ENCODE results near the gene NFATC2. TPM values are rescaled to one million over a fixed set of nuclear protein-coding genes. Genes with fewer than 3 reads are reported as not detected.

The NFATC2 gene
- total RNA-seq, 1 experiment from 2014 or later: 0.07 TPM

DNA sequence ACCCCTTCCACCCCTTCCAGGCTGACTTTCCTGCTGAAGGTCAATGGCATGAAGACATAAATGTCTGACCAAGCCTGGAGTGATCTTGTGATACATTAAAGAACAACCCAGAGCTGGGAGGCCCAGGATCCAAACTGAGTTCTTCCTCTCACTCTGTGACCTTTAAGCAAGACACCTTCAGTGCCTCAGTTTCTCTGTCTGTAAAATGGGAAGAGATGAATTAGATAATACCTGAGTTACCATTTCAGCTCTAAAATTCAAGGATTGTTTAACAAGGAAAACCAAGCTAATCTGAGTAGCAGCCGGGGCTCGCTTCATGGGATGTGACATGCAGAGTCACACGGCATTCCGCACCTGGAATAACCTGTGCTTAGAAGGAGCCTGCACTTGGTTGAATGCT, 7.0 kb upstream of the NFATC2 start:
- Mint-ChIP-seq H3K9me3 (ENCODE audit: unreplicated experiment) (peaks cover 8% of the 10 kb centered on the region), H3K36me3 (ENCODE audit: insufficient read depth, unreplicated experiment) (no peaks in the 10 kb centered on the region), H3K27ac (ENCODE audit: low read depth, unreplicated experiment) (no peak overlapping the region), H3K4me1 (ENCODE audit: insufficient read depth, unreplicated experiment) (peaks cover 8% of the 10 kb centered on the region), H3K27me3 (ENCODE audit: insufficient read depth, unreplicated experiment) (peaks cover 55% of the 10 kb centered on the region), H3K4me3 (ENCODE audit: unreplicated experiment) (no peak overlapping the region)
- TF ChIP-seq, protein P1, sequence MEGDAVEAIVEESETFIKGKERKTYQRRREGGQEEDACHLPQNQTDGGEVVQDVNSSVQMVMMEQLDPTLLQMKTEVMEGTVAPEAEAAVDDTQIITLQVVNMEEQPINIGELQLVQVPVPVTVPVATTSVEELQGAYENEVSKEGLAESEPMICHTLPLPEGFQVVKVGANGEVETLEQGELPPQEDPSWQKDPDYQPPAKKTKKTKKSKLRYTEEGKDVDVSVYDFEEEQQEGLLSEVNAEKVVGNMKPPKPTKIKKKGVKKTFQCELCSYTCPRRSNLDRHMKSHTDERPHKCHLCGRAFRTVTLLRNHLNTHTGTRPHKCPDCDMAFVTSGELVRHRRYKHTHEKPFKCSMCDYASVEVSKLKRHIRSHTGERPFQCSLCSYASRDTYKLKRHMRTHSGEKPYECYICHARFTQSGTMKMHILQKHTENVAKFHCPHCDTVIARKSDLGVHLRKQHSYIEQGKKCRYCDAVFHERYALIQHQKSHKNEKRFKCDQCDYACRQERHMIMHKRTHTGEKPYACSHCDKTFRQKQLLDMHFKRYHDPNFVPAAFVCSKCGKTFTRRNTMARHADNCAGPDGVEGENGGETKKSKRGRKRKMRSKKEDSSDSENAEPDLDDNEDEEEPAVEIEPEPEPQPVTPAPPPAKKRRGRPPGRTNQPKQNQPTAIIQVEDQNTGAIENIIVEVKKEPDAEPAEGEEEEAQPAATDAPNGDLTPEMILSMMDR (IDR thresholded peaks at IDR 0.05; ENCODE audit: unreplicated experiment): no peak
- CTCF ChIA-PET: interaction anchor here (0.6 to 0.7 kb wide), 3 partner anchors 10 to 253 kb away, joined by 3 read pairs; no protein-coding TSS in a partner anchor
- intact Hi-C loops (cut with micrococcal nuclease): no loop called here
- POLR2A ChIA-PET: no interaction called here
- no TSS peak for BruUV-seq (replicated peaks)
- DNase-seq (ENCODE audit: unreplicated experiment): no peak

DNA sequence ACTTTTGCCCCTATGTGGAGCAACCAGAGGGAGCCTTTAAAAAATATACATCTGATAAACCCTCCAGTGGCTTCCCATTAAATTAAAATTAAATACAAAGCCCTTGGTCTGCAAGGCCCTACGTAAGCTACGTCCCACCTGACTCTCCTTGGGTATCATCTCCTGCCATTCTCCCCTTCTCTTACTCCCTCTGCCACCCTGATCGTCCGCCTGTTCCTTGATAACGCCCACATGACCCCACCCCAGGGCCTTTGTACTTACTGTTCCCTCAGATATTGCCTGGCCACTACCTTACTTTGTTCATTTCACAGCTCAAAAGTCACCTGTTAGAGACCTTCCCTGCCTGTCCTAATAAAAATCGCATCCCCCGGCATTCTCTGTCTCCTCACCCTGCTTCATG, 5.4 kb upstream of the NFATC2 start:
- peaks cover 8% of the 10 kb centered on the region for H3K9me3 Mint-ChIP-seq (ENCODE audit: unreplicated experiment)
- intact Hi-C loops (cut with micrococcal nuclease): no loop called here
- no peak overlapping the region for H3K27ac Mint-ChIP-seq (ENCODE audit: low read depth, unreplicated experiment)
- ChIA-PET POLR2A (no interaction called here), CTCF (no interaction called here)
- no TSS peak for BruUV-seq (replicated peaks)
- H3K4me1 Mint-ChIP-seq (ENCODE audit: insufficient read depth, unreplicated experiment): no peaks in the 10 kb centered on the region
- peaks cover 60% of the 10 kb centered on the region for H3K27me3 Mint-ChIP-seq (ENCODE audit: insufficient read depth, unreplicated experiment)
- TF ChIP-seq, protein P1 (IDR thresholded peaks at IDR 0.05; ENCODE audit: unreplicated experiment): no peak
- H3K4me3 Mint-ChIP-seq (ENCODE audit: unreplicated experiment): no peak overlapping the region
- DNase-seq (ENCODE audit: unreplicated experiment): no peak
- H3K36me3 Mint-ChIP-seq (ENCODE audit: insufficient read depth, unreplicated experiment): no peaks in the 10 kb centered on the region

DNA sequence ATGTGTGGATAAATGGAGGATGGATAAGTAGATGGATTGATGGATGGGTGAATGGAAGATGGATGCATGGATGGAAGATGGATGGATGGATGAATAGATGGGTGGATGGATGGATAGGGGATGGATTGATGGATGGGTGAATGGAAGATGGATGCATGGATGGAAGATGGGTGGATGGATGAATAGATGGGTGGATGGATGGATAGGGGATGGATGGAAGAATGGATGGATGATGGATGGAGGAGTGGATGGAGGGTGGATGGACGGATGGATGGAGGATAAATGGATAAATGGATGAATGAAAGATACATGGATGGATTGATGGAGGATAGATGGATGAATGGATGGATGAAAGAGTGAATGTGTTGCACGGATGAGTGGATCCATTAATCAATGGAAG, 3.0 kb upstream of the NFATC2 start:
- peaks cover 8% of the 10 kb centered on the region for H3K9me3 Mint-ChIP-seq (ENCODE audit: unreplicated experiment)
- H3K4me1 Mint-ChIP-seq (ENCODE audit: insufficient read depth, unreplicated experiment): no peaks in the 10 kb centered on the region
- DNase-seq (ENCODE audit: unreplicated experiment): no peak
- H3K27ac Mint-ChIP-seq (ENCODE audit: low read depth, unreplicated experiment): no peak overlapping the region
- H3K27me3 Mint-ChIP-seq (ENCODE audit: insufficient read depth, unreplicated experiment): peaks cover 84% of the 10 kb centered on the region
- CTCF ChIA-PET: no interaction called here
- TF ChIP-seq, protein P1 (IDR thresholded peaks at IDR 0.05; ENCODE audit: unreplicated experiment): no peak
- no TSS peak for BruUV-seq (replicated peaks)
- POLR2A ChIA-PET: interaction anchor here (2.1 kb wide), 1 partner anchor 9 kb away, joined by 7 read pairs; no protein-coding TSS in a partner anchor
- H3K36me3 Mint-ChIP-seq (ENCODE audit: insufficient read depth, unreplicated experiment): no peaks in the 10 kb centered on the region
- no peak overlapping the region for H3K4me3 Mint-ChIP-seq (ENCODE audit: unreplicated experiment)
- intact Hi-C loops (cut with micrococcal nuclease): no loop called here

DNA sequence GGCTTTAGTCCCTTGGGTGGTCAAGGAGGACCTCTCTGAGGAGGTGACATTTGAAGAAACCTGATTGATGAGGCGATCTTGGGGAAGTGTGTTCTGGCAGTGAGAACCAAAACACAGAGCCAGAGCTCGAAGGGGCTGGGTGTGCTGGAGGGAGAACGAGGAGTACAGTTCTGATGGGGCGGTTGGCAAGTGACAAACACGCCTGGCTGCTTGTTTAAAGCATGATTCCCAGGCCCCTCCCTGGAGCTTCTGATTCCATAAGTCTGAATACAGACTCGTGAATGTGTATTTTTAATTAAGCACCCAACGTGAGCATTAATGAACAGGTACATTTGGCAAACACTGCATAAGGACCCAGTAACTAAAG, 886 bp upstream of the NFATC2 start:
- Mint-ChIP-seq H3K27me3 (ENCODE audit: insufficient read depth, unreplicated experiment) (peaks cover 99% of the 10 kb centered on the region), H3K9me3 (ENCODE audit: unreplicated experiment) (peaks cover 8% of the 10 kb centered on the region), H3K36me3 (ENCODE audit: insufficient read depth, unreplicated experiment) (no peaks in the 10 kb centered on the region), H3K4me3 (ENCODE audit: unreplicated experiment) (no peak overlapping the region), H3K4me1 (ENCODE audit: insufficient read depth, unreplicated experiment) (no peaks in the 10 kb centered on the region), H3K27ac (ENCODE audit: low read depth, unreplicated experiment) (no peak overlapping the region)
- no TSS peak for BruUV-seq (replicated peaks)
- intact Hi-C loops (cut with micrococcal nuclease): no loop called here
- ChIA-PET CTCF (interaction anchor here (0.7 kb wide), 1 partner anchor 203 kb away, joined by 3 read pairs; no protein-coding TSS in a partner anchor), POLR2A (interaction anchor here (1.1 kb wide), 1 partner anchor 87 kb away, joined by 4 read pairs; no protein-coding TSS in a partner anchor)
- no peak for DNase-seq (ENCODE audit: unreplicated experiment)
- TF ChIP-seq, protein P1 (IDR thresholded peaks at IDR 0.05; ENCODE audit: unreplicated experiment): no peak
